Measurements from ENCODE around the gene ADAMTS20.

GRCh38 chr12:43338848-43339526 is 213.0 kb downstream of the ADAMTS20 start:
- TF ChIP-seq CTCF (IDR thresholded peaks at IDR 0.05; ENCODE audit: extremely low read depth in 1 of 2, insufficient read depth in 1 of 2, low read depth in 1 of 2, low read length in 2 of 2) (peak; percentile 40 to 68), MAX (IDR thresholded peaks at IDR 0.05; ENCODE audit: insufficient read depth, insufficient read length) (no peak), POLR2A (IDR thresholded peaks at IDR 0.05; ENCODE audit: low read depth, low read length) (no peak), POLR2AphosphoS5 (IDR thresholded peaks at IDR 0.05; ENCODE audit: insufficient read depth, low read depth, low read length) (peak; percentile 63)
